ENCODE results near the gene UBL3.

UBL3 gene

DNA sequence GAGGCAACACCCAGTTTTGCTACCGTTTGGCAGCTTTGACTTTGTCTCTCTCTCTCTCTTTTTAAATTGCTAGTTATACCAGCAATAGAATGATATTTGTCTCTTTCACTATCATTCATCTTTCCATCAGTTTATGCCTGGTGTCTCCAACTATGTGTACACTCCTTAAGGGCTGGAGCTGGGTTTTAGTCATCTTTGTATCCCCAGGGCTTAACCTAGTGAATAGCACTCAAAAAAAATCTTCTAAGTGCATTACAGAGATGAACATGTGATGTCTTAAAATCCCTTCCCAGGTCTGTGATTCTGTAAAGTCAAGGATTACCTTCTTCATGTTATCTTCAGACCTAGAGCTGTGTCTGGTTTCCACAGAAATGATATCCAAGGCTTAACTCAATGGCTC, 7.8 kb upstream of the UBL3 start:
- in situ Hi-C loops (cut with HindIII; ENCODE audit: low sequenced_read_pairs) = no loop called here

GRCh38 chr13:29857085-29857484, 6.7 kb upstream of the UBL3 start:
- in situ Hi-C loops (cut with HindIII; ENCODE audit: low sequenced_read_pairs) = no loop called here

- in situ Hi-C loops (cut with HindIII; ENCODE audit: low sequenced_read_pairs) = no loop called here
These were observed 6.0 kb upstream of the UBL3 start for GRCh38 chr13:29856426-29856825.

- in situ Hi-C loops (cut with HindIII; ENCODE audit: low sequenced_read_pairs) = no loop called here
These were observed 5.4 kb upstream of the UBL3 start for GRCh38 chr13:29855784-29856183.

DNA sequence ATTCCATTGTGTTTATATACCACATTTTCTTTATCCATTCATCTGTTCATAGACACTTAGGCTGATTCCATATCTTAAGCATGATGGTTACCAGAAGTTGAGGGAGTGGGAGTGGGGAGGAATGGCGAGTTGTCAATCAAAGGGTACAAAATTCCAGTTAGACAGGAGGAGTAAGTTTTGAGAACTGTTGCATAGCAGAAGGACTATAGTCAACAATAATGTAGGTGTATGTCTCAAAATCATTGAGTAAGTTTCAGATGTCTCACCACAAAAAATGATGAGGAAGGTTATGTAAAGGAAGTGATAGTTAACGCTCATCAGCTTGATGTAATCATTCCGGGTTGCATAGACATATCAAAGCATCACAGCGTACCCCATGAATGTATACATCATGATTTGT, 4.6 kb upstream of the UBL3 start:
- in situ Hi-C loops (cut with HindIII; ENCODE audit: low sequenced_read_pairs) = no loop called here

- in situ Hi-C loops (cut with HindIII; ENCODE audit: low sequenced_read_pairs) = no loop called here
These were observed 2.7 kb upstream of the UBL3 start for GRCh38 chr13:29853131-29853530.

GRCh38 chr13:29852472-29853054, 2.1 kb upstream of the UBL3 start:
- in situ Hi-C loops (cut with HindIII; ENCODE audit: low sequenced_read_pairs) = no loop called here

DNA sequence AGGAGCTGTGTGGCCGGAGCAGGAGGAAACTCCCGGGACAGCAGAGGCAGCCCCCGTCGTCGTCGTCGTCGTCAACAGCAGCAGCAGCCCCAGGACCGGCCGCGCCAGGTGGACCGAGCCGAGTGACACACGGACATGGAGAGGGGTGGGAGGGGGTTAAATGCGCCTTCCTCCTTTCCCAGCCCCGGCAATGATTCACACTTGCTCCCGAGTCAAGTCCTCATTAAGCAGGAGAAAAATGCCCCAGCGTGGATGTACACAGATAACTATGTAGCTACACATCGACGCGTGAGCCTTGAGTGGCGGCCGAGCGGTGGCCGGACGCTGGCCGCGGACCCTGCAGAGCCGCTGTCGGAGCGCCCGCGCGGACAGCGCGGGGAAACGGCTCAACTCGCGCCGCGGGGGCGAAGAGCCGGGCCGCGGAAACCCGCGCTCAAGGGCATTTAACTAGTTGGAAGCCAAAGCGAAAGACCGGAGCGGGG, 645 bp downstream of the UBL3 start:
- in situ Hi-C loops (cut with HindIII; ENCODE audit: low sequenced_read_pairs) = no loop called here

- in situ Hi-C loops (cut with HindIII; ENCODE audit: low sequenced_read_pairs) = no loop called here
These were observed 1.3 kb downstream of the UBL3 start for GRCh38 chr13:29849071-29849631.

DNA sequence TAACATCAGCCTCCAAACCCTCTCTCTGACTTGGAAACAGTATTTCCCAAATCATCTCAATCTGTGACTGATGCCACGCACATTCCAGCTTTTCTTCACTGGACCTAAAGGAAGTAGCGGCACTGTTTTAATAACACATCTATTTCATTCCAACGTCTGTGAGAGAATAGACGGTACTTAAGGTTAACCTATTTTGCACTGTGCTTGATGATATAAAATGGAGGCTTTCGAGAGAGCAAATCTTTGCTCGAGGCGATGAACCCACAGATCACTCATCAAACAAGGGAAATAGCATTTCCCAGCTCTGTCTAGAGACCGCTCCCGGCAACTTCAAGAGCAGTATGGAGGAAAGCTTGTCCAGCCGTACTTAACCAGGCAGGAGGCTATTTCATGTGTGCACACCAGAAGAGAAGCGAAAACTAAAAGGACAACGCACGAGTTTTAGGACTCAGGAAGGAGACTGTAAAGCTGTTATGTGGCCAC, 2.9 kb downstream of the UBL3 start:
- in situ Hi-C loops (cut with HindIII; ENCODE audit: low sequenced_read_pairs) = no loop called here

- in situ Hi-C loops (cut with HindIII; ENCODE audit: low sequenced_read_pairs) = no loop called here
These were observed 3.8 kb downstream of the UBL3 start for GRCh38 chr13:29846475-29847256.

DNA sequence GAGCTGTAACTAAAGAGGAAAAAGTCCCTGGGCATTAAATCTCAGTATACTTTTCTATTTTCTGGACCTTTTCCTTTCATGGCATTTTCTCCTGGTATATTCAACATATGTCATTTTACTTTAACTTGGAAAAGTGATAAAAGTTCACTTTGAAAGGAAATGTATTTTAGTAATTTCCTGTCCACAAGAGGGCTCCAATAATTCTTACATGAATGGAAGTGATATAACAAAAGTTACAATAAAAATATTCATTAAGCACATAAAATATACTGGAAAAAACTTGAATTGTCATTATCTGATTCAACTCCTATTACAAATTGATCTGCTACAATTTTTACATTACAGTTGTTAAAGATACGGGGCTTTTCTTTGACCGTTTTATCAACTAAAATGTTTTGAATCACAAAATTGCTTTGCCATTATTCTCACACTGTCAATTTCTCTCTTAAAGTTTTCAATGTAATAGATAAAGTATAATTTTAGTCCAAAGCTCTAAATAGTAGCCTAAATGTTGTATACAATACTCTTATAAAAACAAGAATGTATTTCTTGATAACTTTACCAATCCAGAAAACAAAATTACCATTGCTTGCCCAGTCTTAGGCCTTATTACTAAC, 4.9 kb downstream of the UBL3 start:
- in situ Hi-C loops (cut with HindIII; ENCODE audit: low sequenced_read_pairs) = no loop called here

GRCh38 chr13:29844441-29844840, 6.0 kb downstream of the UBL3 start:
- in situ Hi-C loops (cut with HindIII; ENCODE audit: low sequenced_read_pairs) = no loop called here

- in situ Hi-C loops (cut with HindIII; ENCODE audit: low sequenced_read_pairs) = no loop called here
These were observed 9.8 kb downstream of the UBL3 start for GRCh38 chr13:29840585-29840984.

DNA sequence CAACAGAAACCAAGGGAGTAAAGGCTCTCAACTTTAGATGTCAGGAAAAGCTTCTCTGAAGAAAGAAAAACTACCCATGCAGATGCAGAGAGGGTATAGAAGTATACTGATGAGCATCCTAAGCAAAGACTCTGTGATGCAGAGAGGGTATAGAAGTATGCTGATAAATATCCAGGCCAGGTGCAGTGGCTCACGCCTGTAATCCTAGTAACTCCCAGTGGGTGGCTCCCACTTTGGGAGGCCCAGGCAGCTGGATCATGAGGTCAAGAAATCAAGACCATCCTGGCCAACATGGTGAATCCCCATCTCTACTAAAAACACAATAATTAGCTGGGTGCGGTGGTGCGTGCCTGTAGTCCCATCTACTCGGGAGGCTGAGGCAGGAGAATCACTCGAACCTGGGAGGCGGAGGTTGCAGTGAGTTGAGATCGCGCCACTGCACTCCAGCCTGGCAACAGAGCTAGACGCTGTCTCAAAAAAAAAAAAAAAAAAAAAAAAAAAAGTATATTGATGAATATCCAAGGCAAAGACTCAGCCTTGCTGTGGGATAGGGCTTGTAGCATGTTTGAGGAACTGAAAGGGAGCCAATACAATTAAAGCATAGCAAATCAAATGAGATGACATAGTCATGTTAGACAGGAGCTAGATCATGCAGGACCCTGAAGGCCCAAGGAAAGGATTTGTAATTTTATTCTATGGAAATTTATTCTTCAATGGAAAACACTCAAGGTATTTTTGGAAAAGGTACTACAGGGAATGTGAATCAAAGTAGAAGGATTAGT, 14.9 kb downstream of the UBL3 start:
- in situ Hi-C loops (cut with HindIII; ENCODE audit: low sequenced_read_pairs) = no loop called here

DNA sequence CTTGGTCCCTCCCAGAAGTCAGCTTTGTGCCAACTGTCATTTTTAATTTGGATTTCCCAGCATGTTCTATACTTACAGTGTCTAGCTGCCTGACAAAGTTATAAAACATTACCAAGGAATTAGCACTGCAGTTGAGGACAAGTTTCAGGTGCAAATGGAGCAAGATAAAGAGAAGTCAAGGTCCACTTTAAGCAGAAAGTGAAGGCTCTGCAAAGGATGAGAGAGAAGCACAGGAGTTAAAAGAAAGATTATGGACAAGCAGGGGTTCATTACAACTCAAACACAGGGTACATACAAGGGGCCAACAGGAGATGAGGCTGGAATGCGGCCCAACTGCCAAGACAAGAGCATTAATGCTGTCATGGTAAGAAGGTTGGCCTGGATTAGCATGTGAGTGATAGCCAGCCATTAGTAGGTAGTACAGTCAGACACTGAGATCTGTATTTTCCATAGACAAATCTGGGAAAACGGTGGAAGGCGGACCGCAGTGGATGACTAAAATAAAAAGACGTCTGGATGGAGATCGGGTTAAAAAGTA, 17.6 kb downstream of the UBL3 start:
- in situ Hi-C loops (cut with HindIII; ENCODE audit: low sequenced_read_pairs) = no loop called here

- in situ Hi-C loops (cut with HindIII; ENCODE audit: low sequenced_read_pairs) = no loop called here
These were observed 20.4 kb downstream of the UBL3 start for GRCh38 chr13:29830000-29830399.

- in situ Hi-C loops (cut with HindIII; ENCODE audit: low sequenced_read_pairs) = no loop called here
These were observed 31.3 kb downstream of the UBL3 start for GRCh38 chr13:29819143-29819542.

GRCh38 chr13:29817604-29818378, 32.6 kb downstream of the UBL3 start:
- in situ Hi-C loops (cut with HindIII; ENCODE audit: low sequenced_read_pairs) = no loop called here

GRCh38 chr13:29816715-29817114, 33.7 kb downstream of the UBL3 start:
- in situ Hi-C loops (cut with HindIII; ENCODE audit: low sequenced_read_pairs) = no loop called here

All from endothelial cell of hepatic sinusoid (primary cell).